HepG2 (cell line): Measurements from ENCODE around the gene HPDL. TPM values are rescaled to one million over a fixed set of nuclear protein-coding genes. Genes with fewer than 3 reads are reported as not detected.

Experiments used
- AKAP8 ChIP-seq: sonication (generic); formaldehyde crosslinking; IDR thresholded peaks from 2 replicates; pipeline ENCODE4 v1.5.1; 2020; ENCODE audit warnings: mild to moderate bottlenecking, missing genetic modification reagents
- ARNTL ChIP-seq: sonication (generic); formaldehyde crosslinking; IDR thresholded peaks from 2 replicates; pipeline ENCODE4 v1.4.0; 2020; ENCODE audit warnings: mild to moderate bottlenecking, missing genetic modification reagents
- E2F2 ChIP-seq: sonication (generic); formaldehyde crosslinking; IDR thresholded peaks from 2 replicates; pipeline ENCODE4 v1.4.0; 2020; ENCODE audit warnings: missing genetic modification reagents, borderline replicate concordance
- KDM6A ChIP-seq: IDR thresholded peaks from 2 replicates; pipeline ENCODE4 v1.6.1; 2016; ENCODE audit warnings: low read depth
- KLF16 ChIP-seq, 2 experiments: sonication (generic) in 1 of 2; formaldehyde crosslinking in 1 of 2; IDR thresholded peaks; 2 replicates each; pipeline versions ENCODE4 v1.6.1 to v1.8.0; 2016 to 2023; ENCODE audit warnings: missing genetic modification reagents in 2 of 2, missing compliant biosample characterization in 1 of 2
- MXD4 ChIP-seq: IDR thresholded peaks from 2 replicates; pipeline ENCODE4 v1.6.1; 2016; ENCODE audit warnings: mild to moderate bottlenecking, missing biosample characterization, missing genetic modification reagents
- MYC ChIP-seq: sonication (generic); formaldehyde crosslinking; IDR thresholded peaks from 2 replicates; pipeline ENCODE4 v1.9.0; 2021; ENCODE audit warnings: missing genetic modification reagents, borderline replicate concordance
- PITX1 ChIP-seq: sonication (generic); formaldehyde crosslinking; IDR thresholded peaks from 2 replicates; pipeline ENCODE4 v1.5.1; 2020; ENCODE audit warnings: mild to moderate bottlenecking, missing genetic modification reagents
- RERE ChIP-seq: IDR thresholded peaks from 2 replicates; pipeline ENCODE4 v1.6.1; 2016; ENCODE audit warnings: low read depth, missing genetic modification reagents, missing compliant biosample characterization
- WIZ ChIP-seq: sonication (generic); formaldehyde crosslinking; IDR thresholded peaks from 2 replicates; pipeline ENCODE4 v1.5.1; 2020; ENCODE audit warnings: mild to moderate bottlenecking, missing genetic modification reagents
- ZBTB3 ChIP-seq: sonication (generic); formaldehyde crosslinking; IDR thresholded peaks from 2 replicates; pipeline ENCODE4 v1.4.0; 2020; ENCODE audit warnings: low read depth, mild to moderate bottlenecking, moderate library complexity, missing genetic modification reagents, borderline replicate concordance
- ZFP36 ChIP-seq: fragments of 150-350 bp; IDR thresholded peaks from 2 replicates; pipeline ENCODE4 v1.6.1; 2018; ENCODE audit warnings: borderline replicate concordance, low read length, low read depth; ENCODE audit not compliant: partially characterized antibody
- ZFP90 ChIP-seq: sonication (generic); formaldehyde crosslinking; IDR thresholded peaks from 2 replicates; pipeline ENCODE4 v1.8.0; 2022; ENCODE audit warnings: missing genetic modification reagents, mild to moderate bottlenecking, inconsistent platforms, borderline replicate concordance
- ZNF256 ChIP-seq: sonication (generic); formaldehyde crosslinking; conservative IDR thresholded peaks from 2 replicates; pipeline ENCODE4 v1.4.0; 2020; ENCODE audit warnings: missing genetic modification reagents
- ZNF510 ChIP-seq: sonication (generic); formaldehyde crosslinking; IDR thresholded peaks from 2 replicates; pipeline ENCODE4 v1.4.0; 2020; ENCODE audit warnings: low read depth, mild to moderate bottlenecking, missing genetic modification reagents
- ZNF644 ChIP-seq: IDR thresholded peaks from 2 replicates; pipeline ENCODE4 v1.6.1; 2016; ENCODE audit warnings: low read depth
- ZNF879 ChIP-seq: sonication (generic); formaldehyde crosslinking; IDR thresholded peaks from 2 replicates; pipeline ENCODE4 v1.8.1; 2023; ENCODE audit warnings: missing genetic modification reagents
- polyA plus RNA-seq, 8 experiments: library from polyadenylated mRNA; depleted of rRNA in 3 of 8; stranded (reverse) in 7 of 8; unstranded in 1 of 8; fragments of >200 nt; fragmentation: Illumina TruSeq in 4 of 8; extraction: Trizol in 4 of 8; gene quantifications; 2 replicates each; pipeline versions ENCODE4 v1.2.1 to v1.2.3, GENCODE V29; 2011 to 2016; ENCODE audit warnings: low read depth in 4 of 8, missing spikeins in 1 of 8, mixed read lengths in 1 of 8; ENCODE audit not compliant: insufficient read depth in 1 of 8
- total RNA-seq, 5 experiments: library from RNA; depleted of rRNA; stranded (reverse); fragments of >200 nt; fragmentation: Illumina TruSeq; extraction: Trizol; gene quantifications; 2 replicates each; pipeline ENCODE4 v1.2.3, GENCODE V29; 2016; ENCODE audit warnings: low read depth in 1 of 5
- TF ChIP-seq, protein P1 (sequence below): sonication (generic); formaldehyde crosslinking; IDR thresholded peaks from 2 replicates; pipeline ENCODE4 v1.4.0; 2020; ENCODE audit warnings: mild to moderate bottlenecking, missing genetic modification reagents
- TF ChIP-seq, protein P2 (sequence below): sonication (generic); formaldehyde crosslinking; IDR thresholded peaks from 2 replicates; pipeline ENCODE4 v1.4.0; 2020; ENCODE audit warnings: missing genetic modification reagents

Gene HPDL
- total and polyA plus RNA-seq, 2 of the 13 experiments (the other 11 are each of a cell fraction or from before 2014, with no cell fraction given) = not detected

DNA sequence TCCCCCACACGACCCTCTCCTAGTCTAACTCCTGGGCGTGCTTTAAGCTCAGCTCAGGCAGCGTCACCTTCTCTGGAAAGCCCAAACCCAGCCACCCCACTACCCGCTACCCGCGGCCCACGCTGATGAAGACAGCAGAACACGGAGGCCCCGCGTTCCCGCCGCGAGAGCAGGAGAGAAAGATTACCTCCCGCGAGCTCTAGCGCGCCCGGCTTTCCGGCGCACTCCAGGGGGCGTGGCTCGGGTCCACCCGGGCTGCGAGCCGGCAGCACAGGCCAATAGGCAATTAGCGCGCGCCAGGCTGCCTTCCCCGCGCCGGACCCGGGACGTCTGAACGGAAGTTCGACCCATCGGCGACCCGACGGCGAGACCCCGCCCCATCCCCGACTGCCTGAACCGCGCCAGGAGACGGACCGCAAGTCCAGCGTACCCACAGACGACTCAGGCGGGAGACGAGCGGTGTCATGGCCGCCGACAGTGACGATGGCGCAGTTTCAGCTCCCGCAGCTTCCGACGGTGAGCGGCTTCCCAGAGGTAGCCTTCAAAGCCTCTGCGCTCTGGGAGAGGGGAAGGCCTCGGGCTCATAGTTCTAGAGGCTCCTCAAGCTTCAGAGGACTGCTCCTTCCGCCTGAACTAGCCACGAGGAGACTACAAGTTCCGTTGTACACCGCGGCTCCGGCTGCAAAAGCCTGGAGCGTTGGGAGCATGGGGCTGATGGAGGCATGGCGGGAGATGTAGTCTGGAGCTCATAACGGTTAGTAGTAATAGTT lies 13.3 kb downstream of the HPDL start, which contains the start of the genes MUTYH and TOE1 (continued):
- TF ChIP-seq KDM6A (CRISPR knock-in tag) (no peak), ZNF644 (no peak), ZNF256 (CRISPR knock-in tag) (0 out of 2 replicates have a peak, but pooled peaks have one; percentile 51), ZNF879 (no peak), MYC (CRISPR knock-in tag) (peak; percentile 75), ZBTB3 (CRISPR knock-in tag) (0 out of 2 replicates have a peak, but pooled peaks have one; percentile 42), ZFP90 (no peak), ZFP36 (no peak), WIZ (CRISPR knock-in tag) (no peak), PITX1 (CRISPR knock-in tag) (peak; percentile 79; the same call in 1 of the 2 replicates), ARNTL (peak; percentile 18; the same call in 1 of the 2 replicates), KLF16 (CRISPR knock-in tag; IDR thresholded peaks at IDR 0.05) (peak in 1 of 2 experiments; percentile 72; a peak in 2 of 4 replicates), RERE (CRISPR knock-in tag) (no peak; the same call in 1 of the 2 replicates), AKAP8 (CRISPR knock-in tag) (0 out of 2 replicates have a peak, but pooled peaks have one; percentile 78), ZNF510 (CRISPR knock-in tag) (0 out of 2 replicates have a peak, but pooled peaks have one; percentile 71), E2F2 (CRISPR knock-in tag) (peak; percentile 96; the same call in 1 of the 2 replicates), MXD4 (peak; percentile 14; the same call in 1 of the 2 replicates)
- TF ChIP-seq, protein P1, sequence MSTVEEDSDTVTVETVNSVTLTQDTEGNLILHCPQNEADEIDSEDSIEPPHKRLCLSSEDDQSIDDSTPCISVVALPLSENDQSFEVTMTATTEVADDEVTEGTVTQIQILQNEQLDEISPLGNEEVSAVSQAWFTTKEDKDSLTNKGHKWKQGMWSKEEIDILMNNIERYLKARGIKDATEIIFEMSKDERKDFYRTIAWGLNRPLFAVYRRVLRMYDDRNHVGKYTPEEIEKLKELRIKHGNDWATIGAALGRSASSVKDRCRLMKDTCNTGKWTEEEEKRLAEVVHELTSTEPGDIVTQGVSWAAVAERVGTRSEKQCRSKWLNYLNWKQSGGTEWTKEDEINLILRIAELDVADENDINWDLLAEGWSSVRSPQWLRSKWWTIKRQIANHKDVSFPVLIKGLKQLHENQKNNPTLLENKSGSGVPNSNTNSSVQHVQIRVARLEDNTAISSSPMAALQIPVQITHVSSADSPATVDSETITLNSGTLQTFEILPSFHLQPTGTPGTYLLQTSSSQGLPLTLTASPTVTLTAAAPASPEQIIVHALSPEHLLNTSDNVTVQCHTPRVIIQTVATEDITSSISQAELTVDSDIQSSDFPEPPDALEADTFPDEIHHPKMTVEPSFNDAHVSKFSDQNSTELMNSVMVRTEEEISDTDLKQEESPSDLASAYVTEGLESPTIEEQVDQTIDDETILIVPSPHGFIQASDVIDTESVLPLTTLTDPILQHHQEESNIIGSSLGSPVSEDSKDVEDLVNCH (CRISPR knock-in tag) = 0 out of 2 replicates have a peak, but pooled peaks have one; percentile 7
- TF ChIP-seq, protein P2, sequence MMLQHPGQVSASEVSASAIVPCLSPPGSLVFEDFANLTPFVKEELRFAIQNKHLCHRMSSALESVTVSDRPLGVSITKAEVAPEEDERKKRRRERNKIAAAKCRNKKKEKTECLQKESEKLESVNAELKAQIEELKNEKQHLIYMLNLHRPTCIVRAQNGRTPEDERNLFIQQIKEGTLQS = no peak
